ENCODE measurements around the gene ATF6.
A peak's percentile ranks its signal among the peaks of the same experiment; 100 is the strongest.

ATF6 gene

GRCh38 chr1:161919229-161919628, 153.1 kb downstream of the ATF6 start:
- no peak for DNase-seq (ENCODE audit: low spot score)

GRCh38 chr1:161921491-161921890, 155.4 kb downstream of the ATF6 start:
- no peak overlapping the region for H3K27ac ChIP-seq
- TF ChIP-seq CTCF (conservative IDR thresholded peaks at IDR 0.05; ENCODE audit: low read depth), result no peak
- ChIA-PET CTCF (no interaction called here), POLR2A (ENCODE audit: low non-redundant PET) (no interaction called here)
- no peak for DNase-seq (ENCODE audit: low spot score)

More at GRCh38 chr1:161919229-161919628, 153.1 kb downstream of the ATF6 start:
- ChIA-PET POLR2A (ENCODE audit: low non-redundant PET) (no interaction called here), CTCF (no interaction called here)
- no peak for TF ChIP-seq CTCF (conservative IDR thresholded peaks at IDR 0.05; ENCODE audit: low read depth)
- H3K27ac ChIP-seq, result no peak overlapping the region

- CTCF ChIA-PET, result no interaction called here
- no peak overlapping the region for H3K27ac ChIP-seq
- no peak for TF ChIP-seq CTCF (conservative IDR thresholded peaks at IDR 0.05; ENCODE audit: low read depth)
- POLR2A ChIA-PET (ENCODE audit: low non-redundant PET), result no interaction called here
- peak; percentile 7 for DNase-seq (ENCODE audit: low spot score)
Measured at GRCh38 chr1:161921990-161922389, 155.9 kb downstream of the ATF6 start.

- TF ChIP-seq CTCF (conservative IDR thresholded peaks at IDR 0.05; ENCODE audit: low read depth), result no peak
Measured at GRCh38 chr1:161928056-161928455, 161.9 kb downstream of the ATF6 start.

GRCh38 chr1:161929137-161929536, 163.0 kb downstream of the ATF6 start:
- ChIA-PET POLR2A (ENCODE audit: low non-redundant PET) (no interaction called here), CTCF (no interaction called here)

More at GRCh38 chr1:161928056-161928455, 161.9 kb downstream of the ATF6 start:
- H3K27ac ChIP-seq, result no peak overlapping the region
- DNase-seq (ENCODE audit: low spot score), result no peak
- ChIA-PET CTCF (interaction anchor here (0.5 kb wide), 1 partner anchor 334 kb away, joined by 3 read pairs; no protein-coding TSS in a partner anchor), POLR2A (ENCODE audit: low non-redundant PET) (no interaction called here)

GRCh38 chr1:161930064-161930463, 163.9 kb downstream of the ATF6 start:
- no peak for TF ChIP-seq CTCF (conservative IDR thresholded peaks at IDR 0.05; ENCODE audit: low read depth)
- no peak overlapping the region for H3K27ac ChIP-seq
- DNase-seq (ENCODE audit: low spot score), result no peak
- POLR2A ChIA-PET (ENCODE audit: low non-redundant PET), result no interaction called here
- CTCF ChIA-PET, result no interaction called here

More at GRCh38 chr1:161929137-161929536, 163.0 kb downstream of the ATF6 start:
- no peak for DNase-seq (ENCODE audit: low spot score)
- no peak overlapping the region for H3K27ac ChIP-seq
- TF ChIP-seq CTCF (conservative IDR thresholded peaks at IDR 0.05; ENCODE audit: low read depth), result no peak

- ChIA-PET POLR2A (ENCODE audit: low non-redundant PET) (no interaction called here), CTCF (no interaction called here)
- no peak for TF ChIP-seq CTCF (conservative IDR thresholded peaks at IDR 0.05; ENCODE audit: low read depth)
- no peak overlapping the region for H3K27ac ChIP-seq
- DNase-seq (ENCODE audit: low spot score), result no peak
Measured at GRCh38 chr1:161932668-161933067, 166.5 kb downstream of the ATF6 start.
